Transverse colon (tissue), 4 donors: ENCODE data around the gene RAPGEF2. TPM values are rescaled to one million over a fixed set of nuclear protein-coding genes. Genes with fewer than 3 reads are reported as not detected.

ENCODE experiments used
- DNase-seq: peaks from one replicate; pipeline ENCODE4 v3.0.0-alpha.2; 2019
- H3K27ac ChIP-seq, 4 donors: fragments of 200-600 bp; sonication (generic); 2 replicates each; pipeline ENCODE4 v1.5.1; 2016 to 2018; ENCODE audit warnings: inconsistent platforms in 4 of 4
- H3K27me3 ChIP-seq: fragments of 200-600 bp; sonication (generic); 2 replicates; pipeline ENCODE4 v1.5.1; 2017; ENCODE audit warnings: inconsistent platforms
- H3K36me3 ChIP-seq, 4 donors: fragments of 200-600 bp; sonication (generic); 2 replicates each; pipeline ENCODE4 v1.5.1; 2017 to 2019; ENCODE audit warnings: inconsistent platforms in 4 of 4
- H3K4me1 ChIP-seq, 4 donors: fragments of 200-600 bp; sonication (generic); 2 replicates each; pipeline ENCODE4 v1.5.1; 2017 to 2020; ENCODE audit warnings: inconsistent platforms in 4 of 4
- H3K4me3 ChIP-seq, 4 donors: fragments of 200-600 bp; sonication (generic); 1 replicate in 1 of 4; 2 replicates in 3 of 4; pipeline versions ENCODE4 v1.5.1 to v1.6.1; 2017 to 2019; ENCODE audit warnings: inconsistent platforms in 4 of 4
- H3K9me3 ChIP-seq, 2 donors: fragments of 200-600 bp; sonication (generic); 2 replicates each; pipeline ENCODE4 v1.5.1; 2017 to 2019; ENCODE audit warnings: inconsistent platforms in 2 of 2
- EP300 ChIP-seq: sonication (generic); formaldehyde crosslinking; IDR thresholded peaks from one replicate; pipeline ENCODE4 v1.6.1; 2017; ENCODE audit warnings: antibody characterized with exemption, low read depth
- POLR2A ChIP-seq: fragments of 450-650 bp; IDR thresholded peaks from one replicate; pipeline ENCODE4 v1.6.1; 2016; ENCODE audit warnings: antibody characterized with exemption, mild to moderate bottlenecking, moderate library complexity
- POLR2AphosphoS5 ChIP-seq, 3 donors: sonication (generic); formaldehyde crosslinking; IDR thresholded peaks; one replicate each; pipeline ENCODE4 v1.6.1; 2016; ENCODE audit warnings: antibody characterized with exemption in 3 of 3
- WGBS, 2 donors: methylation state at CpG; one replicate each; pipeline ENCODE4 v1.1.5; 2018; ENCODE audit warnings: low coverage in 1 of 2; 5-methylcytosine and 5-hydroxymethylcytosine counted together
- in situ Hi-C, 4 donors: fragments of 200-750 bp; cut with MboI; loops; one replicate each; pipeline versions ENCODE4 v1.15.0 to v1.15.1; 2017; ENCODE audit warnings: low sequenced_read_pairs in 3 of 4, low pct_ligation_motif_present in 1 of 4, low pct_unique_long_range_greater_than_20kb in 1 of 4
- intact Hi-C: fragments of 100-400 bp; cut with DNase I; formaldehyde crosslinking; loops from one replicate; pipeline ENCODE4 v1.15.1; 2023; ENCODE audit warnings: low total_unique reads
- total RNA-seq, 4 donors: library from RNA; depleted of rRNA; stranded (reverse); fragments of >200 nt; gene quantifications; one replicate each; pipeline ENCODE4 v1.1.0, GENCODE V29; 2016
- TF ChIP-seq, protein P1 (sequence below), 5 experiments: fragments of 200-600 bp in 3 of 5; fragments of 450-650 bp in 2 of 5; sonication (generic) in 3 of 5; IDR thresholded peaks; 1 replicate in 2 of 5; 2 replicates in 3 of 5; pipeline ENCODE4 v1.5.1; 2016 to 2017; ENCODE audit warnings: antibody characterized with exemption in 5 of 5, inconsistent platforms in 3 of 5, mild to moderate bottlenecking in 2 of 5, moderate library complexity in 1 of 5

Gene RAPGEF2
- total RNA-seq, 4 donors from 2014 or later, result 23.3 to 64.8 (median 49.6) TPM

DNA sequence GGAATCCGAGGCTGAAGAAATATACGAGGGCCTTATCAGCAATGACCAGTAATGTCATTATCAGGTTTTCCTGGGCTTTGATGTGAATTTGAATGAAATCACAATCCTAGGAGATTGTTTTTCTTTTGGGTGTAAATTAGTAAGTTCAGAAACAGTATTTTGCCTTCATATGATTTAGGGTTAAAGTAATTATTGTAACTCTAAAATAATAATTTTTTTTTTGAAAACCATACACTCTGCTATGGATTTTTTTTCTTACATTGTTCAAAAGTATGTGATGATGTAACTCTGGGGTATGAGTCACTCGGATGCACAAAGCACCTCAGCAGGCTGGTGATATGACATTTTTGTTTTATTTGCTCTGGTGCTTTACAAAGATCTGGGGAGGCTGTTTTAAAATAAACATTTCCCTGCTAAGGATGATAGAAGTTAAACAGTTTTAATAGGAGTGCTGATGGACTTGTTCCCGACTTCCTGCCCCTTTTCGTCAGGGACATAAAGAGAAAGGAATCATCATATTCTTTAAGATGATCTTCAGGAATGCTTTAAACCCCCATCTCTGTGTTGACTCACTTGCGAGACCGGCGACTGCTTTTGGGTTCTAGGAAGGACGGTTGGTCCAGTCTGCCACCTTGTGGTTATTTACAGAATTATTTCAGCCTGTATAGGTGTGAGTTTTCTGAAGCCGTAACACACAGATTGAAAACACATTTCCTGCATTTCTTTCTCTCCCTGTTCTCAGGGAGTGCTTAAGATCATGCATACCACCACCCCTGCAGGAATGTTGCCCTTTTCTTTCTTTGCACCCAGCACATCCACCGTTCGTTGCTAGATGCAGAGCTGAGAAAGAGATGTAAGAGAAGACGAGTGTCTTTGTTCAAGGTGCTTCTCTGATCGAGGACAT is 72.5 kb downstream of the RAPGEF2 start:
- no peaks in the 10 kb centered on the region for H3K36me3 ChIP-seq
- 18 to 20% methylated on average over 13 to 14 of the region's 14 CpGs for WGBS, 2 donors
- no peaks in the 10 kb centered on the region for H3K27me3 ChIP-seq
- H3K27ac ChIP-seq, result peak overlapping the region in 3 of 4 donors; percentile 45 to 62 (median 57)
- no peaks in the 10 kb centered on the region for H3K9me3 ChIP-seq
- H3K4me1 ChIP-seq, result peaks cover 6 to 68% (median 19%) of the 10 kb centered on the region in 4 donors
- TF ChIP-seq EP300 (no peak), POLR2A (no peak), POLR2AphosphoS5 (IDR thresholded peaks at IDR 0.05) (no peak)
- TF ChIP-seq, protein P1, sequence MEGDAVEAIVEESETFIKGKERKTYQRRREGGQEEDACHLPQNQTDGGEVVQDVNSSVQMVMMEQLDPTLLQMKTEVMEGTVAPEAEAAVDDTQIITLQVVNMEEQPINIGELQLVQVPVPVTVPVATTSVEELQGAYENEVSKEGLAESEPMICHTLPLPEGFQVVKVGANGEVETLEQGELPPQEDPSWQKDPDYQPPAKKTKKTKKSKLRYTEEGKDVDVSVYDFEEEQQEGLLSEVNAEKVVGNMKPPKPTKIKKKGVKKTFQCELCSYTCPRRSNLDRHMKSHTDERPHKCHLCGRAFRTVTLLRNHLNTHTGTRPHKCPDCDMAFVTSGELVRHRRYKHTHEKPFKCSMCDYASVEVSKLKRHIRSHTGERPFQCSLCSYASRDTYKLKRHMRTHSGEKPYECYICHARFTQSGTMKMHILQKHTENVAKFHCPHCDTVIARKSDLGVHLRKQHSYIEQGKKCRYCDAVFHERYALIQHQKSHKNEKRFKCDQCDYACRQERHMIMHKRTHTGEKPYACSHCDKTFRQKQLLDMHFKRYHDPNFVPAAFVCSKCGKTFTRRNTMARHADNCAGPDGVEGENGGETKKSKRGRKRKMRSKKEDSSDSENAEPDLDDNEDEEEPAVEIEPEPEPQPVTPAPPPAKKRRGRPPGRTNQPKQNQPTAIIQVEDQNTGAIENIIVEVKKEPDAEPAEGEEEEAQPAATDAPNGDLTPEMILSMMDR (IDR thresholded peaks at IDR 0.05), result peak; percentile 77 to 92 (median 85)
- intact Hi-C loops, result loop anchor here (10.0 kb wide), 1 partner anchor 71 kb away; the partner anchor contains the start of gene RAPGEF2
- DNase-seq, result peak; percentile 62
- in situ Hi-C loops, result loop anchor here in 2 of 4 donors (10.0 to 25.0 kb wide), 2 partner anchors 321 to 463 kb away; partner anchors contain the start of gene PPID (in 1 of the 2)
- no peak overlapping the region for H3K4me3 ChIP-seq

DNA sequence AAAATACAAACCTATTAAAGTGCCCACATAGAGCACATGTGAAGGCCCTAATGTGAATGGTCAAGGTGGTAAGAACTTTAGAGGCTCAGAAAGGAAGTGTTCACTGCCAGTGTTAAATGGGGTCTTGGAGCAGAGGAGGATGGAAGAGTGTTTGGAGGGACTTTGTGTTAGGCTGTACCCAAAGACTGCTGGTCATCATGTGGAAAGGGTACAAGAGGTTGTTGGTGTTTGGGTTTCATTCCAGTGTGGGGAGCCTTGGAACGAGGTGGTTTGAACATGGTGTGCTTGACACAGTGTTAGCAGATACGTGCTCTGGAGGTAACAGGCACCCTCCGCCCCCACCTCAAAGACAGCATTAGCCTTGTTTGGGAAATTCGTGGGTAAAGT is 73.1 kb downstream of the RAPGEF2 start:
- no peak for DNase-seq
- intact Hi-C loops (loop anchor here (10.0 kb wide), 1 partner anchor 71 kb away; the partner anchor contains the start of gene RAPGEF2), in situ Hi-C loops (loop anchor here in 2 of 4 donors (10.0 to 25.0 kb wide), 2 partner anchors 321 to 464 kb away; partner anchors contain the start of gene PPID (in 1 of the 2))
- H3K9me3 ChIP-seq, result no peaks in the 10 kb centered on the region
- H3K27ac ChIP-seq, result peak overlapping the region in 3 of 4 donors; percentile 45 to 62 (median 57)
- TF ChIP-seq EP300 (no peak), POLR2A (no peak)
- TF ChIP-seq, protein P1 (IDR thresholded peaks at IDR 0.05), result no peak
- peaks cover 11 to 71% (median 19%) of the 10 kb centered on the region in 4 donors for H3K4me1 ChIP-seq
- no peaks in the 10 kb centered on the region for H3K27me3 ChIP-seq
- H3K4me3 ChIP-seq, result no peak overlapping the region
- WGBS, 2 donors, result 58 to 71% methylated on average over 4 of the region's 4 CpGs
- no peaks in the 10 kb centered on the region for H3K36me3 ChIP-seq

DNA sequence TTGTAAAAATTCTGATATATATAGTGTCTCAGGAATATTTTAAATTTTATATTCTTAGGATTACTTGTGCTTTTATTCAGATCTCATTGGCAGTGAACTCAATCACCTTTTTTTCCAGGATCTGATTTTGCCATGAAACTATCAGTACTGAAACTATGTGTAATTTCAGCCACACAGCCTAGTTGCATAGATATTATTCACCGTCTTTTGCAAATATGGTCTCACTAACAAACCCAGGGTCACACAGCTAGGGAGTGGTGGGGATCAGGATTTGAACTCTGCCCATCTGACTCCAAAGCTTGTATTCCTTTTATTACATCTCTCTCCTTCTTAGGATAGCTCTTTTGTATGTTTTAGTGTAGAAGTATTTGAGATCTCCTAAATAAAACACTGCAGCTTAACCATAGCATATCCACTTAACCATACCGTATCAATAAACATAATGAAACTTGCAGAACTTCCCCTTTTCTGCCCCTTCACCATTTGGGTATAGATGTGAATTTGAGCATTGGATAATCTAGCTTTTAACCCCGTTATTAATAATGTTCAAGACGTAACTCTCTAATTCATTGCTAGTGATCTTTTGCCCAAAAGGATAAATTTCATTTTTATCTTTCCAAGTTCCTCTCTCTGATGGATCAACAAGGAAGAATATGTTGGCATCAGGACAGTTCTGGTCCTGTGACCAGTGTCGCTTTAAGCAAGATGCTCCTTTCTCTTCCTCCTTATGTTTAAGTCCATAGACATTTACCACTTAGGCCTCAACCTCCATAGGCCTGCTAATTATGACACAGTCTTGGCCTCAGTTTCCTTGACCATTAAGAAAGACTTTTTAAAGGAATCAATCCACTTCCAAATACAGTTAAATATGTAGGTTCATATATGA is 74.6 kb downstream of the RAPGEF2 start:
- 66 to 76% methylated on average over 5 of the region's 5 CpGs for WGBS, 2 donors
- intact Hi-C loops (loop anchor here (10.0 kb wide), 1 partner anchor 73 kb away; the partner anchor contains the start of gene RAPGEF2), in situ Hi-C loops (loop anchor here in 2 of 4 donors (10.0 to 25.0 kb wide), 2 partner anchors 323 to 465 kb away; partner anchors contain the start of gene PPID (in 1 of the 2))
- H3K4me1 ChIP-seq, result peaks cover 11 to 66% (median 19%) of the 10 kb centered on the region in 4 donors
- H3K36me3 ChIP-seq, result no peaks in the 10 kb centered on the region
- peak overlapping the region in 2 of 4 donors; percentile 10 to 47 for H3K27ac ChIP-seq
- H3K9me3 ChIP-seq, result no peaks in the 10 kb centered on the region
- DNase-seq, result no peak
- no peaks in the 10 kb centered on the region for H3K27me3 ChIP-seq
- no peak for TF ChIP-seq EP300
- TF ChIP-seq POLR2AphosphoS5 (IDR thresholded peaks at IDR 0.05), result no peak
- TF ChIP-seq, protein P1 (IDR thresholded peaks at IDR 0.05), result no peak
- TF ChIP-seq POLR2A, result no peak
- no peak overlapping the region for H3K4me3 ChIP-seq
